Measurements from ENCODE around the gene ECT2. TPM values are rescaled to one million over a fixed set of nuclear protein-coding genes. Genes with fewer than 3 reads are reported as not detected.

The ECT2 gene
- total RNA-seq, 2 experiments from 2014 or later = 55.3 to 59.4 TPM

DNA sequence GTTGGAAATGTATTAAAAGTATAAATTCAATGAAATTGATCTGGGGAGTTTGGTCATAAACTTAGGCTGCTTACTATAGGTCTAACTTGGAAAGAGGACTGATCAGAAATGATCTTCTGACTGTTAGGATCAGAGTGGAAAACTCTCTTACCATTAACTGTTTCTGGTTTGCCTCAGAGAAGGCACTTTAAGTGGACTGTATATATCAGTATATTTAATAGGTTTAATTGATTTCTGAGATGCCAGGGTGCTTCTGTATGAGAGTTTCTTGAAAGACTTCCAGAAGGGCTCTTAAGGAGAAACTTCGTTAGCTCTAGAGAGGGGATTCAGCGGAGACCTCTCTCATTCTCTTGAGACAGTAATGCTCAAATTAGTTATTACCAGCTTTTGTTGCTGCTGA is 36.5 kb downstream of the ECT2 start:
- Mint-ChIP-seq H3K27ac (no peak overlapping the region), H3K27me3 (ENCODE audit: low read depth) (no peaks in the 10 kb centered on the region), H3K4me3 (no peak overlapping the region), H3K4me1 (ENCODE audit: low read depth) (no peaks in the 10 kb centered on the region), H3K9me3 (no peaks in the 10 kb centered on the region), H3K36me3 (ENCODE audit: low read depth) (peaks cover 35% of the 10 kb centered on the region)
- intact Hi-C loops (cut with micrococcal nuclease) = no loop called here
- CTCF ChIA-PET = no interaction called here
- no peak for DNase-seq

DNA sequence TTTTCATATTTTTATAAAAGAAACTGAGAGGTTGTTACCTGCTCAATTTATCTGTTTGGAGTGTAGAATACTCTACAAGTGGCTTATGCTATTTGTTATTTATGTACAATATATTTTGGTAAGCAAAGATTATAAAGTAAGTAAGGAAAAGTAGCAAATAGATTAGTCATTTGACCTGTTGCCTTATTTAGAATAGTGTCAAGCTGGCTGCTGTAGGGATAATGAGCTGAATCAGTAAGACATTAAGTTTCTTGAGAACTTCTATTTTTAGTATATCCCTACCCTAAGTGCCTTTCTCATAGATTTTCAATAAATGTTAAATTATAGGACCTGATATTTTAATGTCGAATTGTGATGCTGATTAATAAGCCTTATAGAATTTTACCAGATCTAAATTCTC is 37.2 kb downstream of the ECT2 start:
- Mint-ChIP-seq H3K4me1 (ENCODE audit: low read depth) (no peaks in the 10 kb centered on the region), H3K27ac (no peak overlapping the region), H3K9me3 (no peaks in the 10 kb centered on the region), H3K36me3 (ENCODE audit: low read depth) (peaks cover 38% of the 10 kb centered on the region), H3K27me3 (ENCODE audit: low read depth) (no peaks in the 10 kb centered on the region), H3K4me3 (no peak overlapping the region)
- intact Hi-C loops (cut with micrococcal nuclease) = no loop called here
- CTCF ChIA-PET = no interaction called here
- DNase-seq = no peak

DNA sequence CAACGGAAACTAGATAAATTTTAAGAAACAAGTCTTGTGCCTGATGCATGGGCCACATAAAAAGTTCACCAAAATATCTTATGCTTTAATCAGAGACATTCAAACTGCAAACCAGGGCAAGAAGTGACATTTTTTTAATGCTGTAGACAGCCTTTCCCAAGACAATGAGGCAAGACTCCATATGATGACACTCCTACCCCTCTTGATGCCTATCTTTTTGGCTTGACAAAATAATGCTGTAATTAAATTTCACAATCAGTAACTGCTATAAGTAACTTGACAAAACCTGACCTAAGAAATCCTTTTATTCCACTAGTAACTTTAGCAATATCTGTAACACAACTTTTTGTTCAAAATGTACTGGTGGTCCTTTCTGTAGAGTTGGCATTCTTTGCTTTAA is 48.7 kb downstream of the ECT2 start:
- intact Hi-C loops (cut with micrococcal nuclease) = no loop called here
- CTCF ChIA-PET = interaction anchor here (0.7 to 1.1 kb wide), 2 partner anchors 39 to 758 kb away, joined by 3 read pairs; no protein-coding TSS in a partner anchor

DNA sequence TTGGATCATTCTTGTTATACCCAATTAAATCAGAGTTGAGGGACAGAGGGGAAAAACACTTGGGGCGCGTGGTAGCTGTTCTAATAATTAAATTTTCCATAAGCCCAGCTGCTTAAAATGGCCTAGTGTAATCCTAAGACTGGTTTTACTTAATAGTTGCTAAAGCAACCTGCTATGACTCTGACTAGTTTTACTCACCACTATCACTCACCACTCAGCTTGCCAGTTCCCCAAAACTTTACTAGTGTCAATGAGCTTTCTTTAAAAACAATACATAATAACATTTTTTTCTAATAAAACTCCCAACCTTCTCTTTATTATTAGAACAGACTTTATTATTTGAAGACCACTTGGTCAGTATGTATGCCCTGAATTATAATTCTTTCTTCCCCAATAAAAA is 49.6 kb downstream of the ECT2 start:
- Mint-ChIP-seq H3K27ac (no peak overlapping the region), H3K9me3 (no peaks in the 10 kb centered on the region), H3K4me1 (ENCODE audit: low read depth) (peaks cover 7% of the 10 kb centered on the region), H3K36me3 (ENCODE audit: low read depth) (peaks cover 10% of the 10 kb centered on the region), H3K27me3 (ENCODE audit: low read depth) (no peaks in the 10 kb centered on the region), H3K4me3 (no peak overlapping the region)
- DNase-seq = no peak
- intact Hi-C loops (cut with micrococcal nuclease) = loop anchor here (5.0 kb wide), 1 partner anchor 48 kb away; the partner anchor contains the start of gene ECT2
- CTCF ChIA-PET = interaction anchor here (0.7 to 1.1 kb wide), 2 partner anchors 38 to 759 kb away, joined by 3 read pairs; no protein-coding TSS in a partner anchor

More for the DNA sequence above, 48.7 kb downstream of the ECT2 start:
- Mint-ChIP-seq H3K27ac (no peak overlapping the region), H3K4me3 (no peak overlapping the region), H3K9me3 (no peaks in the 10 kb centered on the region), H3K4me1 (ENCODE audit: low read depth) (peaks cover 7% of the 10 kb centered on the region), H3K27me3 (ENCODE audit: low read depth) (no peaks in the 10 kb centered on the region), H3K36me3 (ENCODE audit: low read depth) (peaks cover 10% of the 10 kb centered on the region)
- no peak for DNase-seq

DNA sequence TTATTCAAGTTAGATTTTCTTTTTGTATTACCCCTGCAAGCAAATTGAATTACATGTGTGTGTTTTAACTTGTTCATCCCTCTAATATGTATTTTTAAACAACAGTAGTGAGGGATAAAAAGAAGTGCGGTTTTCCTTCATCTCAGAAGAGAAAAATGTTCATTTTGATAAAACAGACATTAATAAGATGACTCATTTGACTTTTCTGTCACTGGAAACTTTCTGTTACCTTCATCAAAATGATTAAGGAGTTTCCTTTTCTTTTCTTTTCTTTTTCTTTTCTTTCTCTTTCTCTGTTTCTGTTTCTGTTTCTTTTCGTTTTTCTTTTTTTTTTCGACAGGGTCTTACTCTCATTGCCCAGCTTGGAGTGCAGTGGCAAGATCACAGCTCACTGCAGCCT is 53.0 kb downstream of the ECT2 start:
- H3K4me3 Mint-ChIP-seq = no peak overlapping the region
- peaks cover 7% of the 10 kb centered on the region for H3K4me1 Mint-ChIP-seq (ENCODE audit: low read depth)
- H3K27ac Mint-ChIP-seq = no peak overlapping the region
- peaks cover 11% of the 10 kb centered on the region for H3K36me3 Mint-ChIP-seq (ENCODE audit: low read depth)
- CTCF ChIA-PET = no interaction called here
- no peak for DNase-seq
- intact Hi-C loops (cut with micrococcal nuclease) = loop anchor here (5.0 kb wide), 1 partner anchor 51 kb away; the partner anchor contains the start of gene ECT2
- no peaks in the 10 kb centered on the region for H3K9me3 Mint-ChIP-seq
- no peaks in the 10 kb centered on the region for H3K27me3 Mint-ChIP-seq (ENCODE audit: low read depth)

DNA sequence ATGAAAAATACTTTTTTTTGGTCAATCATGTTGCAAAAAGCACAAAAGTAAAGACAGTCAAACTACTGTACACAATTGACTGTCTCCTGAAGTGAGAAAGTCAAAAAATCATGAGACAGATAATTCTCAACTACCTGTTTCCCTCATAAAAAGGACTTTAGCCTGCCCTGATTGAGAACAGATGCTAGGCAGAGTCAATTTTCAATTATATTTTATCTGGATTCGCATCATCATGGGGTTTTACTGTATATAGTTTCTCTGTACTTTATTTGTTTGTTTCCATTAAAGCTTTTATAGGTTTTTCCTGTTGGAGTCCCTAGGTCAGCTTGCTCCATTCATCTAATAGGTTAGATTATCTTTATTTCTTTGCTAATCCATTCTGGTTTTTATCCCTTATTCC is 53.8 kb downstream of the ECT2 start:
- CTCF ChIA-PET = no interaction called here
- Mint-ChIP-seq H3K27ac (no peak overlapping the region), H3K27me3 (ENCODE audit: low read depth) (no peaks in the 10 kb centered on the region), H3K4me3 (no peak overlapping the region), H3K36me3 (ENCODE audit: low read depth) (peaks cover 11% of the 10 kb centered on the region), H3K4me1 (ENCODE audit: low read depth) (peaks cover 7% of the 10 kb centered on the region), H3K9me3 (no peaks in the 10 kb centered on the region)
- intact Hi-C loops (cut with micrococcal nuclease) = loop anchor here (5.0 kb wide), 1 partner anchor 52 kb away; the partner anchor contains the start of gene ECT2
- no peak for DNase-seq

DNA sequence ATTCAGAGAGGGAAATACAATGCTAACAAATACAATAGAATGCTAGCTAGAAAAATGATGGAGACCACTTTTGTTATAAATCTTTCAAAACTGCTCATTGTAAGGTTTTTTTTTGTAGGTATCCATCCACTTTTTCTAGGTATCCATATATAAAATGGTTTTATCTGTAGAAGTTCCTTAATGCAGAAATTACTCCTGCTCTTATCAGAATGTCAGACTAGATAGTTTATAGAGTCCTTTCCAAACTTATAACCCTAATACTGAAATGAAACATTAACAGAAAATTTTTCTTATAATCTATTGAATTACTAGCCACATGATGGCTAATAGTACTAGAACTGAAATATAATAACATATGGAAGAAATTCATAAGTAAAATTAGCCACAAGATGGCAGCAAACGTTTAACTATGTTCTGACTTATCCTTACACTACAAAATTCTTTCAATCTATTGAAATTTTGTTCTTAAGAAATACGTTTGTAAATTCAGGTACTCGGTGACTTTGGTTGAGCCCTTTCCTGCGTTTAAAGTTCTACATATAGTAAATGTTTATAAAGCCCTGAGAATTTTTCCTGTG is 58.5 kb downstream of the ECT2 start:
- H3K4me3 Mint-ChIP-seq = no peak overlapping the region
- H3K27me3 Mint-ChIP-seq (ENCODE audit: low read depth) = no peaks in the 10 kb centered on the region
- no peak overlapping the region for H3K27ac Mint-ChIP-seq
- H3K4me1 Mint-ChIP-seq (ENCODE audit: low read depth) = peaks cover 1% of the 10 kb centered on the region
- peaks cover 8% of the 10 kb centered on the region for H3K36me3 Mint-ChIP-seq (ENCODE audit: low read depth)
- no peak for DNase-seq
- intact Hi-C loops (cut with micrococcal nuclease) = no loop called here
- CTCF ChIA-PET = interaction anchor here (0.6 to 0.7 kb wide), 2 partner anchors 19 to 502 kb away, joined by 3 read pairs; no protein-coding TSS in a partner anchor
- H3K9me3 Mint-ChIP-seq = no peaks in the 10 kb centered on the region

DNA sequence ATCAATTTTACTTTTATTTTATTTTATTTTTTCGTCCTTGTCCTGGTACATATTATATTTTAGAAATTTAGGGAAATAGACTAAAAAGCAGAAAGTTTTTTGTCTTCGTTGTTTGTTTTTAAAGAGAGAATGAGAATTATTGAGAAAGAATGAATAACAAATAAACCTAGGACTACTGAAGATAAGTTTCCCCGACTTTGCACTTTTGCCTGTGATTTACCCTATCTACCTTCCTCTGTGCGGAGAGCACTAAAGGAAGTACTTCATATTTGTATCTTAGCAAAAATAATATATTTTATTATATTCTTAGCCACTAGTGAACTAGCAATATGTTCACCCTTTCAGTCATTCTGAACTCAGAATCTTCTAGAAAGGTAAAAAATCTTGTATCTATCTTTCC is 60.6 kb downstream of the ECT2 start:
- H3K36me3 Mint-ChIP-seq (ENCODE audit: low read depth) = peaks cover 3% of the 10 kb centered on the region

DNA sequence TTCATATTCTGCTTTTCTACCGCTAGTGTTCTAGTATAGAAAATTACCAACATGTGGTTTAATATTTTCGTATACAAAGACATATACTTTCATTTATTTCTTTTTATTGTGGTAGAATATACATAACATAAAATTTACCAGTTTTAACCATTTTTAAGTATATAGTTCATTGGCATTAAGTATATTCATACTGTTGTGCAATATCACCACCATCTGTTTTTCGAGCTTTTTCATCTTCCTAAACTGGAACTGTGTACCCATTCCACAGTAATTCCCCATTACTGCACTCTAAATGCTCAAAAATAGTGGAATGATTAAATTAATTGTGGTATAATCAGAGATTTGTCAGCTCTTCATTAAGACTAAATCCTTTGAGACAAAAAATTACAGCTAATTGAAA is 62.9 kb downstream of the ECT2 start:
- Mint-ChIP-seq H3K36me3 (ENCODE audit: low read depth) (no peaks in the 10 kb centered on the region), H3K9me3 (no peaks in the 10 kb centered on the region), H3K27me3 (ENCODE audit: low read depth) (no peaks in the 10 kb centered on the region), H3K4me3 (no peak overlapping the region), H3K4me1 (ENCODE audit: low read depth) (no peaks in the 10 kb centered on the region), H3K27ac (no peak overlapping the region)
- CTCF ChIA-PET = no interaction called here
- no peak for DNase-seq
- intact Hi-C loops (cut with micrococcal nuclease) = no loop called here

More for the DNA sequence above, 60.6 kb downstream of the ECT2 start:
- intact Hi-C loops (cut with micrococcal nuclease) = no loop called here
- DNase-seq = no peak
- Mint-ChIP-seq H3K27me3 (ENCODE audit: low read depth) (no peaks in the 10 kb centered on the region), H3K27ac (no peak overlapping the region), H3K9me3 (no peaks in the 10 kb centered on the region), H3K4me1 (ENCODE audit: low read depth) (no peaks in the 10 kb centered on the region), H3K4me3 (no peak overlapping the region)
- CTCF ChIA-PET = interaction anchor here (1.7 kb wide), 1 partner anchor 25 kb away, joined by 5 read pairs; no protein-coding TSS in a partner anchor

DNA sequence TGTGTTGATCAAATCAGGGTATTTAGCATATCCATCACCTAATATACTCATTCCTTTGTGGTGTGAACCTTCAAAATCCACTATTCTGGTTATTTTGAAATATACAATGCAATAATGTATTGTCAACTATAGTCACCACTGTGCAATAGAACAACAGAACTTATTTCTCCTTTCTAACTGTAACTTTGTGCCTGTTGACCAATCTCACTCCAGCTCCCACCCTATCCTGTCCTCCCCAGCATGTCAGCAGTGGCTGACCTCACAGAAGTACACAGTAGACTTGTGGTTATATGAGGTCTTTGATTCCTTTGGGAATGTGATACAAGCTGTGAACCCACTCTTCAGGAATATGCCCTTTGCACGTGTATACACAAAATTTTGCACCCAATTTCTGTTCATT is 64.2 kb downstream of the ECT2 start:
- Mint-ChIP-seq H3K9me3 (no peaks in the 10 kb centered on the region), H3K36me3 (ENCODE audit: low read depth) (no peaks in the 10 kb centered on the region), H3K4me1 (ENCODE audit: low read depth) (no peaks in the 10 kb centered on the region), H3K27me3 (ENCODE audit: low read depth) (no peaks in the 10 kb centered on the region), H3K27ac (no peak overlapping the region), H3K4me3 (no peak overlapping the region)
- CTCF ChIA-PET = no interaction called here
- intact Hi-C loops (cut with micrococcal nuclease) = no loop called here
- DNase-seq = no peak

DNA sequence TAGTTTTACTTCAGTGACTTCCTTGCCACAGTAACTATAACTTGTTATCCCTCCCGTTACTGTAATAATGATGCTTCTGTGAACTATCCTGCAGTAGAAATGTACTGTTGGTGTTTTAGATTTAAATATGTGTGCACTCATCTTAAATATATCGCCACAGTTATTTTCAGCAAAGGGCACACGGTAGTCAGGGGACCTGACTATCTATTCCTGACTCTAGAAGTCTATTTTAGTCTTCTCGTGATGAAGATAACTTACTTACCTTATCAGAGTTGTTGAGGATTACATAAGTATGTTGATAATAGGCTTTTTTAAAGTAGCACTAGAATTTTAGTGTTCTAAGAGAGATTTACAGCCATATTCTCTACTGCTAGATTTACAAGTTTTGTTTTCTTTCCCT is 65.3 kb downstream of the ECT2 start:
- no peaks in the 10 kb centered on the region for H3K36me3 Mint-ChIP-seq (ENCODE audit: low read depth)
- H3K27me3 Mint-ChIP-seq (ENCODE audit: low read depth) = no peaks in the 10 kb centered on the region
- intact Hi-C loops (cut with micrococcal nuclease) = no loop called here
- H3K4me1 Mint-ChIP-seq (ENCODE audit: low read depth) = no peaks in the 10 kb centered on the region
- H3K4me3 Mint-ChIP-seq = no peak overlapping the region
- CTCF ChIA-PET = no interaction called here
- no peak overlapping the region for H3K27ac Mint-ChIP-seq
- DNase-seq = no peak
- no peaks in the 10 kb centered on the region for H3K9me3 Mint-ChIP-seq

DNA sequence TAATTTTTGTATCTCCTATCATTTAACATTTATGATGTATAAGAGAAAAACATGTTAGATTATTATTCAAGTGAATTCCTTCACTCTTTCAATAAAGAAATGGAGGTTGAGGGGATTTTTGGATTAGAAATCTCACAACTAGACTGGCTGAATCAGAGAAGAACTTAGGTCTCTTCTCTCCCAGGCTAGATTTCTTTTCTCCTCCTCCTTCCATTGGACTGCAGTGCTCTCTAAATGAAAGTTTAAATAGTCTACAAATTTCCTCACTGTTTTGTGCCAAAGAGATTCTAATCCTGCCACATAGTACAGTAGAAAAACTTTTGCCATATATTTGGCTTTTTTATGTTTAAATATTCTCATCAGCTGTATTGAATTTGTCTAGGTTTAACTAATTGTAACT is 65.8 kb downstream of the ECT2 start:
- intact Hi-C loops (cut with micrococcal nuclease) = no loop called here
- H3K36me3 Mint-ChIP-seq (ENCODE audit: low read depth) = no peaks in the 10 kb centered on the region
- CTCF ChIA-PET = interaction anchor here (1.1 kb wide), 1 partner anchor 143 kb away, joined by 3 read pairs; no protein-coding TSS in a partner anchor
- no peak overlapping the region for H3K27ac Mint-ChIP-seq
- no peak for DNase-seq
- H3K4me3 Mint-ChIP-seq = no peak overlapping the region
- no peaks in the 10 kb centered on the region for H3K27me3 Mint-ChIP-seq (ENCODE audit: low read depth)
- H3K9me3 Mint-ChIP-seq = no peaks in the 10 kb centered on the region
- H3K4me1 Mint-ChIP-seq (ENCODE audit: low read depth) = no peaks in the 10 kb centered on the region

DNA sequence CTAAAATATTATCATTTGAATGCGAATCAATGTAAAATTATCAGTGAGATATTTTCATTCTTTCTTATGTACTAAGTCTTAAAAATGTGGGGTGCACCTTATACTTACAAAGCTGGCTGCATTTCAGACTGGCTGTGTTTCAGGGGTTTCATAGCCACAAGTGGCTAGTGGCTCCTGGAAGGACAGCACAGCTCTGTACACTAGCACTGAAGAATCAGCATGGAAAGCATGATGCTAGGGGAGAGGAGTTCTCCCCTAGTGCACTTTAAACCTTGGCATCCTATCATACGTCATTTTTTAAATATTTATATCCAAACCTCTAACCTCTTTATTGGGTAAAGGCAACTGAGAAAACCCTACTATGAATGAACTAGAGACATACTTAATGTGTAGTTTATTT is 66.4 kb downstream of the ECT2 start:
- Mint-ChIP-seq H3K4me3 (no peak overlapping the region), H3K9me3 (no peaks in the 10 kb centered on the region), H3K27ac (no peak overlapping the region), H3K36me3 (ENCODE audit: low read depth) (no peaks in the 10 kb centered on the region), H3K27me3 (ENCODE audit: low read depth) (no peaks in the 10 kb centered on the region), H3K4me1 (ENCODE audit: low read depth) (no peaks in the 10 kb centered on the region)
- intact Hi-C loops (cut with micrococcal nuclease) = no loop called here
- CTCF ChIA-PET = interaction anchor here (1.1 kb wide), 1 partner anchor 144 kb away, joined by 3 read pairs; no protein-coding TSS in a partner anchor
- no peak for DNase-seq
